OCI-M2 (cell line): ENCODE data around the gene FHIT.

Experiments
- DNase-seq: peaks from one replicate; lab custom pipeline; 2025; ENCODE audit not compliant: unreplicated experiment; lab: John Stamatoyannopoulos, UW

Gene FHIT

DNA sequence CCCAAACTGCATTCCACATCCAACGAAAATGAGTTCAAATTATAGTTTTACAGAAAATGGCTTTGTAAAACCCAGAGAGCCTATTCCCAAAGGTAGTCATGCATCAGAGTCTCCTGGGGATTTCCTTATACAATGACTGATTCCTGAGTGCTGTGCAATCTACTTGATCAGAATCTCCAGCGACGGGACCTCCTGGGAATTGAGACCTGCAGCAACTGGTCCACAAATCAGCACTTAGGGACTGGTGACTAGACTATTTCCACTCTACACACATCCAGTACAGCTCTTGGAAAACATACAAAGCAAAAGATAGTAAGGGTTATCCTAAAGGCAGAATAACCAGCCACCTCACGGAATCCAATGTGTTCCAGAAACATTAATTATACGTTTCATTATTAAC, 1330.4 kb downstream of the FHIT start:
- DNase-seq, result no peak

DNA sequence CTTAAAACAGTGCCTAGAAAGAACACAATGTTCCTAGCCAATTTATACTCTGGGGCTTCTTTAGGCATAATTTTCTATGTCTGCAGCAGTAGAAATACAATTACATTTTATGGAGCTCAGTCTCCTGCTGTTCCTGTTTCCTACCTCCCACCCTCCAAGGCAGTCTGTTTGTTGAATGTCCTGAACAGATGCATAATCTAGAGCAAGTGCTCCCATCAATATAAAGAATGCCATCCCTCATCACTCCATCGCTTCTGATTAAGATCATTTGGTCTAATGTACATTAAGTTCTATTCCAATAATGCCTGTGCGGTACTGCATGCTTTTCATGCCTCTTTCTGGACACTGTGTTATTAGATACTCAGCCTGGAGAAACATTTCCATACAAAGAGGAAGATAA, 1331.7 kb downstream of the FHIT start:
- DNase-seq, result no peak

DNA sequence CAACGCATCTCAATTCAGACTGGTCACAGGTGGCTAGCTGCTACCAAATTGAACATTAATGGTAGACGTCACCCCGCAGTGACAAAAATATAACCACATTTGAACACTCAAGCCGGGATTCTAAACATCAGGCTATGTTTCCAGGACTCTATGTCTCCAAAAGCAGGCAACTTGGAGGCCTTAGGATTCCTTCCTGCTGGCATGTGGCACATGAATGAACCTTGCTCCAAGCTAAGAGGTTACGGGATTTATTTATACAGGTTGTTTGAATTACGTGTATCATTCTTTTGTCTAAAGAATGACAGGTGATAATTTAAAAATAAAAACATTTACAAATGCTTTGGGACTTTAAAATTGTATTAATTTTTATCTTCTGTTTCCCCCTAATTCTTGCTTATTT, 1337.0 kb downstream of the FHIT start:
- DNase-seq, result no peak

DNA sequence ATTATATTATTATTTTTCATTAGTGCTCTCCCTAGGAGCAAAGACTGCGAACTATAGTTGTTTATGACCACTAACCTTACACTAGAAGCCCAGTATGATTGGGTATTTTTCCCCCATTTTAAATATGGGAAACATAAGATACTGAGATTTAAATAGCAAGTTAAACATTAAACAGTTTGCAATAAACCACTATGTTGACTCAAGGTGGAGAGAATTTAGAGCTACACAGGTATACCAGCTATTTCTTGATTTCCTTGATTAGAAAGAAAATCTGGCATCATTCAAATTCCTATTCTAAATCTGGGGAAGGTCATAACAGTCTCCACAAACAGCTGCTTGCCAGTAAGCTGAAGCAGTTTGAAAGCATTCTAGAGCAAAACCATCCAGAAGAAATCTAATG, 1337.6 kb downstream of the FHIT start:
- no peak for DNase-seq

DNA sequence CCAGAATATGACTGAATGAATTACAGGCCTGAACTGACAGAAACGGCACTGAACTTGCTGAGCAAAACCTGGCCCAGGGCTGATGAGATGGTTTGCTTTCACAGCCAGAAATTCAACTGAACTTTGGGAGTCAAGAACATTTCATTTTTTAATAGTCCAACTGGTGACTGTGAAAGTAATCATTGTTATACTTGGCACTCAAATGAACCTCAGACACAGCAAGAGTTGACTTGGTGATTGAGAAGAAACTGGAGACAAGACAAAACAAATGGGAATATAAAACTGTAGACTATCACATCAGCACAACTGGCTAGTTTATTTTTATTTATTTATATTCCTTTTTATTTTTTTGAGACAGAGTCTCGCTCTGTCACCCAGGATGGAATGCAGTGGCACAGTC, 1342.6 kb downstream of the FHIT start:
- DNase-seq, result no peak

DNA sequence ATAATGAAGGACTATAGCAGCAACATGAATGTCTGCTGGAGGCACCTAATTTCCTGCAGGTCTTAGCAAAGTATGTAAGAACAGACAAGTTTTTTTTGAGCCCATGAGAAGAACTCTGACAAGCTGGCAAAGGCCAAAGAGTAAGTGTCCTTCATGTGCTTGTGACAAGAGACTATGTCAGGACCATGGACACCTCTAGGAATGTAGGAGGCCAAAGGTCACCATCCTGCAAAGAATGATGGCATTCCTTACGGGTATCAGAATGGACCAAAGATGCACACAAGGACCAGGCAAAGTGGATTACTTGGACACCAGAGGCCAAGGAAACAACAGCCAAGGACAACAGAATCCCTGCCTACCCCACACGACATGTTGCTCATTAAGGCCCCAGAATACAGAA, 1343.0 kb downstream of the FHIT start:
- DNase-seq, result no peak

DNA sequence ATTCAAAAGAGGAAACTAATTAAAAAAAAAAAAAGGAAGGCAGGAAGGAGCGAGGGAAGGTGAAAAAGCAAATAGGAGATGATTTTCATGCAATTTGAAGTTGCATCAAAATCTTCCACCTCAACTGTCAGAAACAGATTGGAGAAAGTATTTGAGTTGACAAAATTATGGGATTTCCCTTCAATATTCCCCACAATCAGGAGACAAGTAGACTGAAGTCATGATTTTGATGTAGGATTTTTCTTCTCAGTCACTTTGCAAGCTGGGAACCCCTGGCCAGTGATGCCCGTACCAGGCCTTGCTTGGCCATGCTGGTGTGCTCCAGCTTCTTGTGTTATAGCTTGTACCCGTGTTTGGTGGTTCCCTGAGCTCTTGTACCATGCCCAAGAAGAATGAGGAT, 1347.0 kb downstream of the FHIT start:
- DNase-seq, result no peak

DNA sequence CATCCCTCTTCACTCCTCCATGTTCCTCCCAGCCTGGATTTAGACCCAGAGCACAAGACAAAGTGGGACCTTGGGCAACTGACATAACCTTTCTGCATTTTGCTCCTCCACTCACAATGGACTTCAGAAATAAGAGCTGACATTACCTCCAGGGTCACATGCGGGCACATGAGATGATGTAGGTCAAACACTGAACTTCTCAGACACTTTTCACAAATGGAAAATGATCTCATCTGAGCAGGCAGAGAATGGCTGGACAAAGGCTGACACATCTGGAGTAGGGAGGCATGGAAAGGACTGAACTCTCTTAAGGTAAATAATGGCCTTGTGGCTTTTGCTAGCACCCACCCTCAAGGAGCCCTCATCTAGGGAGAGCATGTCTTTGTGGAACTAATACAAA, 1352.2 kb downstream of the FHIT start:
- no peak for DNase-seq

DNA sequence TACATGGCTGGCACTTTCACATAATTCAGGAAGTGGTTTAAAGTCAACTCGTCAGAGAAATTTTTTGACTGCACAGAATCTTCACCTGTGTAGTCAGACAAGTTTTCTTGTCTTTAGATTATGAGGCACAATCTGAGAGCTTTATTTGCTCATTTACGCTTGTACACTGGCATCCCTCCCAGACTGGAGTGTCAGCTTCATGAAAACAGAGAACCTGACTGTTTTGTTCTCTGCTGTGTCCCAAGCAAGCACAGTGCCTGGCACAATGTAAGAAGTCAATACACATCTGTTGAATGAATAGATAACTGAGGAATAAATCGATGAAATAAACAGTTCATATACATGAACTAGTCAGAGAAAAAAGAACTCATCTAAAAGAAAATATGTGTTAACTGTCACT, 1355.3 kb downstream of the FHIT start:
- no peak for DNase-seq

DNA sequence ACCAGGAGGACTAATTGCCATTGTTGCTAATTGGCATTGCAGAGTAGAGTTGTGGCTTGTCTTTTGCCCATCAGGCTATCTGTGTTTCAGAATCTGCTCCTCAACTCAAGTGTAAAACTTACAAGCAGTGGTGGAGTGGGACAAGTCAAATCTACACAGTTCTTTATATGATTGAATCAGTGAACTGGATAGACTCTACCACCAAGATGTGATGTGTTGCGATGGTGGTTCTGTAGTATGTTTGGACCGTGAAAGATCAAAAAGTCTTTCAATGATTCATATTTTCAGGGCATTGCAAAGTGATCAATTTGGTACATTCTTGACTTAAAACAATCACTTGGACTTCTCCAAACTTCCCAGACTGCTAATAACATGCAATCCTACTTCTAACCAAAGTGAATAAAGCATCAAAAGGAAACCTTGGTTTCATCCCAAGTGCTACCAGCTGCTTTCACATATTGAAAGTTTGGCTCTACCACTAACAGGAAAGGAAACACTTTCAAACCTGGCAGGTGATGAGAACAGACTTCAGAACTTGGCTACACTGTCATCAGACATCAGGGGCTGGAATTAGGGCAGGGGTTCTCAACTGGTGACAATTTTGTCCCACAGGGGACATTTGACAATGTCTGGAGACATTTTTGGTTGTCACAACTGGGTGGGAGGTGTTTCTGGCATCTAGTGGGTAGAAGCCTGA, 1356.7 kb downstream of the FHIT start:
- DNase-seq, result no peak

DNA sequence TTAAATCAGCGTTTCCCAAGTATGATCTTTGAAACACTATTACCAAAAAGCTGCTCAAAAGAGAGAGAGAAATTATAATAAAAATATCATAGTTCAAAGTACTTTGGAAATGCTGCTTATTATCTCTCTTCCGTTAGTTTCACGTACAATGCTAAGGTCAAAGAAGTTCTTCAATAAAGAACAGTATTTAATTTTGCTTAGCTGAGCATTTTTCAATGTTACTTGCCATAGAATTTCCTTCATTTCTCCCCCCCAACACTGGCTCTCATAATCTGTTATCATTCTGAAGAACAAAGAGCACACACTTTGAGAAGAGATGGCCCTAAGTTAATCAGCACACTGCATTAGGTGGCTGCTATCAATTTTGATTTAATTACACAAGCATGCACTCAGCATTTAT, 1360.6 kb downstream of the FHIT start:
- DNase-seq, result no peak

DNA sequence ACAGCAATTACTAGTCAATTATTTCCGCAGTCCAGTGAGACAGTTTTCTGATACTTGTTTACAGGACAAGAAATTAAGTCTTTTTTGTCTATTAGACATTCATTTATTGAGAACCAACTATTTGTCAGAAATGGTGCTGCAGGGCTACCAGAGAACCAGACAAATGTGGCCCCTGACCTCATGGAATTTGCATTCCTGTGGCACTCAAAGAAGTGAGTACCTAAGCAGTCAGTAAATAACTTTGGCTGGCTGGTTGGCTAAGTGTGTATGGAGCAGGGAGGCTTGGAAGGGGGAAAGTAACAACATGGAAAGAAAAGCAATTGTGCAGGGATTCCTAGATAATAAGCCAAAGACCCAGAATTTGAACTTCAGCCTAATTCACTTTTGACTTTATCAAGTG, 1364.5 kb downstream of the FHIT start:
- no peak for DNase-seq

DNA sequence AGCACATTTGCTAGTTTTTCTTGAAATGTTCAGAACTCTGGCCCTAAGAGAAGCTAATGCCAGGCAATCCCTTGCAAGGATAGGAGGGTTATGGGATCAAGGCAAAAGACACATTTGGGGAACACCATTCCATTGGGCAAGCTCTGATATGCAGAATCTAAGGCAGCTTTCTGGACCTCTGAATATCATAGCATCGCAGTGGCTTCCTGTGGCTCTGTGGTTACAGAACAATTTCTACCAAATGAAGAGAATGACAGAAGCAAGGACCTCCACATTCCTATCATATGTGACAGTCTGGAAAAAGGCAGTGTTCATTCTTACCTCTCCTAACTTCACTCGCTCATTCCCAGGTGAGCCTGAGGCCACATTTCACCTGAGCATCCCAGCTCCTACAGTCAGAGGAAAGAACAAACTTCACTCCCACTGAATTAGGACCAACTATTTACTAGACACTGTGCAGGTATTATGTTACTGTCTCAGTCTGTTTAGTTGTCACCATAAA, 1365.3 kb downstream of the FHIT start:
- DNase-seq, result no peak

DNA sequence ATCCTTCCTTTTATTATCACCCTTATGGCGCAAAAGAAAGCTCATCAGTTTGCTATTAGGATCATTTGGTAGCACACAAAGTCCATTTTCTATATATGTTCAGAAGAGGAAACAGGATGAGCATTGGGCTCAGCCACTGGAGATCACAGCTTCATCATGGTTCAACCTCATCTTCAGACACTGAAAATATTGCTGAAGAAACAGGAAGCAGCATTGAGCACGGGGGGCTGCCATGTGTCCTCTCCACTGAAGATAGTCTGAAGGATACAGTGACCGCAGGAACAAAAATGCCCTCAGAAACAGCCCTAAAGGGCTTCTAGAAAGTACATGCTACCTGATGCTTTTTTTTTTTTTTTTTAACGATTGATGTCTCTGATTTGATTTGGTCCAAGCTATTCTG, 1366.2 kb downstream of the FHIT start:
- no peak for DNase-seq

DNA sequence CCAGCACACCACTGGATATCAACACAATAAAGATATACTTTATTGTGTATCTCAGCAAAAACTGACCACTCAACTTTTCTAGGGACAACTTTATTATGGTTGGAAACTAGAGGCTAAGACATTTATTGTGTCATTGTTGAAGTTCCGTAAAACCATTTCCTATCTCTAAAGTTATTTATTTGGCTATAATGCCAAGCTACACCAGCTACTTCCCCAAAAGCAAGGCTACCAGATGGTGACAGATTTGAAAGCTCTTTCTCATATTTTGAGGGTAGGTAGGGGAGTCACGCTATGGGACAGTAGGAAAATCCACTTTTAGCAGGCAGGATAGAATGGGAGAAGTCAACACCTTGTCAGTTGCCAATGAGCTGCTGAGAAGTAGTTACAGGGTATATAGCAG, 1366.8 kb downstream of the FHIT start:
- no peak for DNase-seq

DNA sequence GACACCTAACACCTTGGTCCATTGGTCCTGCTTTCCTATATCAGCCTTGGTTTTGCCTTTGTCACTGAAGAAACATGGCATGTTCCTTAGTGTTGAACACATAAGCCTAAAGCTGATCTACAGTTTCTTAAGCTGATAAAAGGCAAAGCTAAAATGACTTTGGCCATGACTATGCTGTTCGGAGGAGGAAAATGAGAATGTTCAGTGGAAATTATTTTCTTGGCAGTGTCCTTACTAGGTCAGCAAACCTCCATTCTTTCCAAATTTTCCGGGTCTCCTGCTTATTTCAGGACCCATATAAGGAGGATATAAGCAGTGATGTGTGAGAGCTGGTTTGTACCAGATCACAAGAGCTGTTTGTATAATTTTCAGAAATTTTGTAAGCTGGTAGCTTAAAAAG, 1368.5 kb downstream of the FHIT start:
- DNase-seq, result no peak

DNA sequence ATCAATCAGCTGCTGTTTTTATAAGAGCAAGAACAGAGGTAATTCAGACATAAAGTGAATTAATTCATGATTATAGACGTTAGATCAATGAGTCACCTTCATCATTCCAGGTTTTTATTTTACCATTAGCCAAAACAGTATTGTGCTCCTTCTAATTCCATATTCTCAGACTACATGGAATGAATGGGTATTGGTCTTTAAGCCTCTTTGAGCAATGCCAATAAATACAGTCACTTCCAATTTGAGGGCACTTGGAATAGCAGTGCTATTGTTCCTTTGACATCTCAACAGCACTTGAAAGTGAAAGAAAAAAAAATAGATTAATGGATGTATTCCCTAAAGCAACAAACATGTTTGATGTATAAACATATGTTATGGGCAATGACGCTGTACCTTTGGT, 1370.5 kb downstream of the FHIT start:
- no peak for DNase-seq

DNA sequence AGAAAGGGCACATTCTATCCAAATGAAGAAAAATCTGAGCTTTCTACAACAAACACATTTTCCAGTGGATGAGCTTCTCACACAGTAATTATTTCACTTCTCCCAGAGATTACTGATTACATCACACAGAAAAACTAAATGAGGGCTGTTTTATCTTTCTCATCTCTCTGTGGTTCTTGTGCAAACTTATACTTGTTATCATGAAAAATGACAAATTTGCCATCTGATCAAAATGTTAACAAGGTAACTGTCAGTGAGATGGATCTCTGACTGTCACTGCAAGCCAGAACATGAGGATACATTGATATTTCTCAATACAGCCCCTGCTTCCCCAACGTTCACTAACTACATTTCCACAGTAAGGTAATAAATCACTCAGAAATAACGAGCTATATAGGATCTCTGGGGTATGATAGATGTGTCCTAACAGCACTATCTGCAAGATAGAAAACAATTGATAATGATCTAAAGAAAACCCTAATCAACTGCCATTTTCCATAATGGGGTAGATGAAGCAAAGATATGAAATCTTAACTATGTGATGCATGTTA, 1372.1 kb downstream of the FHIT start:
- no peak for DNase-seq

DNA sequence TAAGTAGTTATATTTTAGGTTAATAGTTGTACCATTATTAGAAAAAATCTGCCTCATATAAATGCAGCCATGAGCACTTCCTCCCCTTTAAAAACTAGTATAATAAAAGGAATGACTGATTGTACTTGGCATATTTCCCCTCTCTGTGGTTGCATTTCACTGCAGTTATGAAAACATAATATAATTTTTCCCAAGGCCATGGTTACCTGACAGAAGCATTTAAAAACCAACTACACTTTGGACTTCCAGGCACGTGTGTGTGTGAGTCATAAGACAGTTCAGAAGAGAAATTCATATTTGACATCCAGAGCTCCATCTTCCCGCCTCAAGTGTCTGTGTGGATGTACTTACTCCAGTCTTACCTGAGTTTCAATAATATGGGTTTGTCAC, 1373.2 kb downstream of the FHIT start:
- no peak for DNase-seq

DNA sequence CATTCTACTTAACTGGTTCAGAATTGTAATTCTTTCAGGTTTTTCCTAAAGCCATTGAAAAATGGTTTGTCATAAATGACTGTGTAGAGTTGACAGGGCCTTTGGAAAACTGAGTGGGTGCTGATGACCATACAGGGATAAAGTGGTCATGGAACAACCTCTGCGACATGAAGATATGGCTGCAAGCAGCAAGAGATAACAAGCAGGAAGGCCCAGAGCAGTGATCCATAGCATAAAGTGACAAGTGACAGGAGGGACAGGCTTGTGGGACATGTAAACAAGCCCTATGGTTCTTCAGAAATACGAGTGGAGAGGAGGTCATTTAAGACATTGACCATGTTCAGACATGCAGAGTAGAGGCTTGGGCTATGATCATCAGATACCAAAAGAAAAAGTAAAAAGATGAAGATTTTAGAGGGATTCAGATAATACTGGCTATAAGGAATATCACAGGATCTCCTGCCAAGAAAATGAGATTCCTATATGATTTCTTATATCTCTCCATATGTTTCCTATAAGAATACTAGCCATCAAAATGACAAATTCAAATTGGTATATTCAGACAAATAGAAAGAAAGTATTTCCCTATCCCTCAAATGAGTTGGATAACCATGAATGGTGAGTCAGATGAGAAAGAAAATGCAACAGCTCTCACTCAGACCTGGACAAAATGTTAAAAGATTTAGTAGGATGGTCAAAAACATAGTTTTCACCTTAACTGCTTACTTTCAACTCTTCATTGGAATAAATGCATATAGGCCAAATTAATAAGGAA, 1373.8 kb downstream of the FHIT start:
- peak; percentile 59 for DNase-seq

DNA sequence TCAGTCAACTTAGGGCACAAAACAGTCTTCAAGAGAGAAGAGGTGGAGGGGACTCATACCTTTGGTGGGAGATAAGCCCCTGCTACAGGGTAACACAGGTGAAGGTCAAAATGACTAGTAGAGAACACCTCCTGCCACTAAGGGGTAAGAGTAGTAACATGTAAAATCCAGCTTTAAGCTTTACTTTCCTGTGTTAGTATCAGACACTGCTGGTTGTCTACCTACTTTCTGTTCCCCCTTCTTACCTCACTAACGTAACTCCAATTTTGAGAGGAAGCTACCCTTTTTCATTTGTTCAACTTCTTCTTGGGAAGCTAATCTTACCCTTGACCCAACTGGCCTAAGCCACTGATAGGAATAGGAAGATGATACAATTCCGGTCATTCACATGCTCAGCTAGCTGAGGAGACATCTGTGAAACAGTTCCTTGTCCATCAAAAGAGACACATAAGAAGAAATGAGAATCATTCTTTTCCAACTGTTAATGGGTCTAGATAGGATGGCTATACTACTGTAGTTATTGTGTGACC, 1374.7 kb downstream of the FHIT start:
- DNase-seq, result no peak

DNA sequence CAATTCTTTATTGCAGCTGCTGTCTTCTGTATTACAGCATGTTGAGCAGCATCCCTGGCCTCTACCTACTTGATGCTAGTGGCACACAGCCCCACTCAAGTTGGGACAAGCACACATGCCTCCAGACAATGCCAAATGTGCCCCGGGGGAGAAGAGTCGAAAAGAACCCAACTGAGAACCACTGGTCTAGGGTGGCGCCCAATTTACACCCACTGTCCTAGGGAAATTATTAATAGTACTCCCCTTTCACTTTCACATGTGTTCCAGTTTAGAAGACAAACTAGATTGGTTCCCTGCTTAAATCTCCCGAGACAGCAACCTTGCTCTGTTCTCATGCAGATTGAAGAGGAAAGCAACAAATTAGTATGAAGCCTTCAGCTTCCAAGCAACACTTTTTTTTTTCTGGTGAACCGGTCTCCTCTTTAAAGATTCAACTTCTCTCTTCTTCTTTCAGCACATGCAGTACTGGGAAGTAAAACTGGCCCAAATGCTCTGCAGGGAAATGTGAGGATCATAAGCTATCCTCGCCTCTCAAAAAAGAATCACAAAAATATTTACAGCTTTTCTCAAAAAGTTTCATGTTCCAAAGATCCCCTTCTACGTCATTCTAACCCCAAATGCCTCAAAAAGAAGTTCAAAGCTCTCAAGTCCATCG, 1377.5 kb downstream of the FHIT start:
- no peak for DNase-seq
